Breast epithelium (tissue), 4 donors: Measurements from ENCODE around the gene FAM120A. TPM values are rescaled to one million over a fixed set of nuclear protein-coding genes. Genes with fewer than 3 reads are reported as not detected.

Experiments
- DNase-seq, 2 donors: peaks; one replicate each; pipeline ENCODE4 v3.0.0-alpha.2; 2019; ENCODE audit warnings: low spot score in 2 of 2
- H3K27ac ChIP-seq, 2 donors: fragments of 200-600 bp; sonication (generic) in 1 of 2; one replicate each; pipeline ENCODE4 v1.5.1; 2016 to 2019; ENCODE audit warnings: mild to moderate bottlenecking in 1 of 2
- H3K27me3 ChIP-seq, 2 donors: fragments of 200-600 bp; sonication (generic) in 1 of 2; one replicate each; pipeline versions ENCODE4 v1.5.1 to v1.6.0; 2017 to 2019; ENCODE audit warnings: control low read depth in 1 of 2, mild to moderate bottlenecking in 1 of 2
- H3K36me3 ChIP-seq: fragments of 200-600 bp; one replicate; pipeline ENCODE4 v1.5.1; 2019
- H3K4me1 ChIP-seq, 2 donors: fragments of 200-600 bp; sonication (generic); one replicate each; pipeline ENCODE4 v1.5.1; 2016 to 2019; ENCODE audit warnings: control low read depth in 1 of 2
- H3K4me3 ChIP-seq, 3 donors: fragments of 200-600 bp; sonication (generic); 1 replicate in 2 of 3; 2 replicates in 1 of 3; pipeline ENCODE4 v1.5.1; 2016 to 2019; ENCODE audit warnings: mild to moderate bottlenecking in 3 of 3, moderate library complexity in 2 of 3
- H3K9me3 ChIP-seq, 2 donors: fragments of 200-600 bp; sonication (generic) in 1 of 2; one replicate each; pipeline ENCODE4 v1.5.1; 2016 to 2019; ENCODE audit warnings: control low read depth in 1 of 2
- POLR2A ChIP-seq: fragments of 450-650 bp; IDR thresholded peaks from one replicate; pipeline ENCODE4 v1.6.1; 2016; ENCODE audit warnings: antibody characterized with exemption, mild to moderate bottlenecking, moderate library complexity
- POLR2AphosphoS5 ChIP-seq, 3 donors: sonication (generic); formaldehyde crosslinking; IDR thresholded peaks; one replicate each; pipeline ENCODE4 v1.6.1; 2017; ENCODE audit warnings: antibody characterized with exemption in 3 of 3
- intact Hi-C: fragments of 100-400 bp; cut with DNase I; formaldehyde crosslinking; loops from one replicate; pipeline ENCODE4 v1.15.1; 2023; ENCODE audit warnings: low total_unique reads
- total RNA-seq, 3 donors: library from RNA; depleted of rRNA; stranded (reverse); fragments of >200 nt; gene quantifications; one replicate each; pipeline ENCODE4 v1.1.0, GENCODE V29; 2016
- TF ChIP-seq, protein P1 (sequence below), 3 donors: fragments of 450-650 bp; IDR thresholded peaks; one replicate each; pipeline ENCODE4 v1.5.1; 2016 to 2017; ENCODE audit warnings: antibody characterized with exemption in 3 of 3, mild to moderate bottlenecking in 3 of 3, moderate library complexity in 3 of 3

FAM120A gene
- total RNA-seq, 3 donors from 2014 or later = 71.0 to 103 (median 89.6) TPM

DNA sequence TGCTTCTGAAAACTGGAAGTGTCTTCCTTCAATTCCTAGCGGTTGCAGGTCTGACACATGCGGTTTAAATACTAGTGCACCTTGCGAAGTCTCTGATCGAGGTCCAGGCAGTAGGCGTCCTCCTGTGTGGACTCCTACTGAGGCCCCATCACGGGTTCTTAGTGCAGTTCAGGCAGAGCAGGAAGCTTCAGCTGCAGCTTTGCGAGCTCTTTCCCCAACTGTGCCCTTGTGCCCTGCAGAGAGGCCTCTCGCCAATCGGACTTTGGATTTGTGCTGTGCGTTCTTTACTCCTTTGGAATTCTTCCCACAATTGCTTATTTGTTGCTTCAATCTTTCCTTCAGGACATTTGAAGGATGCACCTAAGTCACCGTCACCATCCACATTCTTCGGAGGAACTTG lies 42.5 kb downstream of the FAM120A start:
- Histone ChIP-seq H3K27me3 (no peaks in the 10 kb centered on the region), H3K4me3 (no peak overlapping the region), H3K27ac (no peak overlapping the region), H3K4me1 (no peaks in the 10 kb centered on the region), H3K36me3 (no peaks in the 10 kb centered on the region), H3K9me3 (no peaks in the 10 kb centered on the region)
- DNase-seq = no peak
- intact Hi-C loops = no loop called here
- TF ChIP-seq POLR2A = no peak
- no peak for TF ChIP-seq POLR2AphosphoS5 (IDR thresholded peaks at IDR 0.05)
- TF ChIP-seq, protein P1, sequence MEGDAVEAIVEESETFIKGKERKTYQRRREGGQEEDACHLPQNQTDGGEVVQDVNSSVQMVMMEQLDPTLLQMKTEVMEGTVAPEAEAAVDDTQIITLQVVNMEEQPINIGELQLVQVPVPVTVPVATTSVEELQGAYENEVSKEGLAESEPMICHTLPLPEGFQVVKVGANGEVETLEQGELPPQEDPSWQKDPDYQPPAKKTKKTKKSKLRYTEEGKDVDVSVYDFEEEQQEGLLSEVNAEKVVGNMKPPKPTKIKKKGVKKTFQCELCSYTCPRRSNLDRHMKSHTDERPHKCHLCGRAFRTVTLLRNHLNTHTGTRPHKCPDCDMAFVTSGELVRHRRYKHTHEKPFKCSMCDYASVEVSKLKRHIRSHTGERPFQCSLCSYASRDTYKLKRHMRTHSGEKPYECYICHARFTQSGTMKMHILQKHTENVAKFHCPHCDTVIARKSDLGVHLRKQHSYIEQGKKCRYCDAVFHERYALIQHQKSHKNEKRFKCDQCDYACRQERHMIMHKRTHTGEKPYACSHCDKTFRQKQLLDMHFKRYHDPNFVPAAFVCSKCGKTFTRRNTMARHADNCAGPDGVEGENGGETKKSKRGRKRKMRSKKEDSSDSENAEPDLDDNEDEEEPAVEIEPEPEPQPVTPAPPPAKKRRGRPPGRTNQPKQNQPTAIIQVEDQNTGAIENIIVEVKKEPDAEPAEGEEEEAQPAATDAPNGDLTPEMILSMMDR (IDR thresholded peaks at IDR 0.05) = no peak

DNA sequence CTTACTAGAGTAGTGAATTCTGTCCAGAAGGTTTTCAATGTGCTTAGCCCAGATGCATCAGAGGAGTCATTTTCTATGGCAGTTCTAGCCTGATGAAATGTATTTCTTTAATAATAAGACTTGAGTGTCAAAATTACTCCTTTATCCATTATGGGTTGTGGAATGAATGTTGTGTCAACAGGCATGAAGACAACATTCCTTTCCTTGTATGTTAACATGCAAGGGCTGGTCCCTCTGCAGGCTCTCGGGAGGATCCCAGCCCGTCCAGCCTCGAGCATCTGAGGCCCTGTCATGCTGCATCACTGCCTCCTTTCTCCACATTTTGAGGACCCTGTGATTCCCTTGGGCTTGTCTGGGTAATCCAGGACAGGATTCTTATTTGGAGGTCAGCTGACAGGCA lies 44.8 kb downstream of the FAM120A start:
- no peaks in the 10 kb centered on the region for H3K36me3 ChIP-seq
- TF ChIP-seq POLR2AphosphoS5 (IDR thresholded peaks at IDR 0.05) (no peak), POLR2A (no peak)
- TF ChIP-seq, protein P1 (IDR thresholded peaks at IDR 0.05) = no peak

DNA sequence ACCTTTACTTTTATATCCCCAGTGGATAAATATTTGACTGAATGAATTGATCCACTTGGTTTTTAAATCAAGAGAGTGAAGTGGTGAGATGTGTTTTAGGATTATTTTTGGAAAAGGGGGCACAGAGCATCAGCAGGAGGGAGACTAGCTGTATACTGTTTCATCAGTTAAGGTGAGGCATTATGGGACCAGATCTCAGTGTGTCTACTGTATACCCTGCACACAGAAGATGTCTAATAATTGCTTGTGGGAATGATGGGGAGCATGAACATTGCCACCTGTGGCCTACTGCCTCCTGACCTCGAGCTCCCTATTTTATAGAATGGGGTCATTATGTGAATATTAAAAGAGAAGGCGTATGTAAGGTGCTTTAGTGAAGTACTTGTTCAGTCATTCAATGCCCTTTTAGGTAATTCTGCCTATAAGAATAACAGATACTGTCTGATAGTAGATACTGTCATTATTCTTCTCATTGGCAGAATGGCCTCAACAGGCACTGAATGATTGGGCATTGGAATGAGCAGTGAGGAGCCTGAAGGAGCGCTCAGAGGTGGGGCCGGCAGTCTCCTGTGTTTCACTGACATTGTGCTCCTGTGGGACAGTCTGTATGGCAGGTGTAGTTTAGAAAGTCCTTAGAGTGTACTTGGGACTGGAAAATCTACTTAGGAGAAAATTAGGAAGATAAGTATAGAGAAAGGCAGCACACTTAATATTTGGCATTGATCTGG lies 49.2 kb downstream of the FAM120A start:
- DNase-seq = no peak
- Histone ChIP-seq H3K36me3 (no peaks in the 10 kb centered on the region), H3K4me3 (peak overlapping the region; percentile 18 to 48 (median 30)), H3K27me3 (no peaks in the 10 kb centered on the region), H3K9me3 (no peaks in the 10 kb centered on the region), H3K4me1 (peaks cover 0 to 9% of the 10 kb centered on the region in 2 donors), H3K27ac (peak overlapping the region; percentile 45 to 73)
- no peak for TF ChIP-seq POLR2AphosphoS5 (IDR thresholded peaks at IDR 0.05)
- TF ChIP-seq, protein P1 (IDR thresholded peaks at IDR 0.05) = no peak
- TF ChIP-seq POLR2A = no peak
- intact Hi-C loops = no loop called here

More for the DNA sequence above, 44.8 kb downstream of the FAM120A start:
- Histone ChIP-seq H3K9me3 (no peaks in the 10 kb centered on the region), H3K27ac (no peak overlapping the region), H3K4me1 (peaks cover 0 to 9% of the 10 kb centered on the region in 2 donors), H3K27me3 (no peaks in the 10 kb centered on the region), H3K4me3 (no peak overlapping the region)
- intact Hi-C loops = no loop called here
- no peak for DNase-seq

DNA sequence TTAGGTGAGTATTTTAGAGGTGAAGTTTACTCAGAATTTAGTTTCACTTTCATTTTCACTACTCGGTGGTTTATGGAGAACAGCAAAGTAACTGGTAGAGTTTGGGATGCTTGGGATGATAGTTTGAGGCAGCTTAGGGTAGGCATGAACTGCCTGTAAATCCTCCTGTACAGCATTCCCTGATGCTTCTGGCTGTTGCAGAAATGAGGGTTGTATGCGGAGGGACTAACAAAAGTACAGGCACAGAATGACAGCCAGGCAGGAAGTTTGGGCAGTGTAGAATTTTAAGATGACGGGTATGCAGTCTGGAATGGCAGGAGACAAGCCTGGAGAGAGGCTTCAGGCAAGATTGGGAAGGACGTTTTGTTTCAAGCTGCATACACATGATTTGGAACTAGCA lies 49.9 kb downstream of the FAM120A start:
- H3K9me3 ChIP-seq = no peaks in the 10 kb centered on the region
- H3K4me3 ChIP-seq = peak overlapping the region; percentile 18 to 48 (median 30)
- H3K27ac ChIP-seq = peak overlapping the region; percentile 45 to 73
- TF ChIP-seq, protein P1 (IDR thresholded peaks at IDR 0.05) = no peak
- no peak for TF ChIP-seq POLR2A
- no peak for TF ChIP-seq POLR2AphosphoS5 (IDR thresholded peaks at IDR 0.05)
- no peak for DNase-seq
- no peaks in the 10 kb centered on the region for H3K27me3 ChIP-seq
- H3K36me3 ChIP-seq = no peaks in the 10 kb centered on the region
- H3K4me1 ChIP-seq = peaks cover 0 to 9% of the 10 kb centered on the region in 2 donors
- intact Hi-C loops = no loop called here

GRCh38 chr9:93503381-93503780 lies 51.9 kb downstream of the FAM120A start:
- peak overlapping the region in 1 of 2 donors; percentile 57 for H3K27ac ChIP-seq
- no peaks in the 10 kb centered on the region for H3K36me3 ChIP-seq
- intact Hi-C loops = no loop called here
- no peak overlapping the region for H3K4me3 ChIP-seq
- TF ChIP-seq POLR2A = no peak
- TF ChIP-seq POLR2AphosphoS5 (IDR thresholded peaks at IDR 0.05) = no peak
- TF ChIP-seq, protein P1 (IDR thresholded peaks at IDR 0.05) = no peak
- H3K27me3 ChIP-seq = no peaks in the 10 kb centered on the region
- H3K4me1 ChIP-seq = peaks cover 0 to 9% of the 10 kb centered on the region in 2 donors
- DNase-seq = no peak
- H3K9me3 ChIP-seq = no peaks in the 10 kb centered on the region
